Neural progenitor cell (in vitro differentiated cells): ENCODE data around the gene ZNF655. TPM values are rescaled to one million over a fixed set of nuclear protein-coding genes. Genes with fewer than 3 reads are reported as not detected.

ENCODE experiments used
- DNase-seq: peaks from one replicate; pipeline ENCODE4 v3.0.0-alpha.2; 2016; ENCODE audit warnings: low spot score
- H2AFZ ChIP-seq: fragments of 200-600 bp; sonication (generic); replicated peaks from 2 replicates; pipeline ENCODE4 v1.6.1; 2016; ENCODE audit warnings: antibody characterized with exemption
- H3F3A ChIP-seq: fragments of 200-600 bp; sonication (generic); 2 replicates; pipeline ENCODE4 v1.6.1; 2016; ENCODE audit warnings: antibody characterized with exemption, low read depth
- H3K27ac ChIP-seq: fragments of 200-600 bp; sonication (generic); 2 replicates; pipeline ENCODE4 v1.5.1; 2016; ENCODE audit warnings: mild to moderate bottlenecking
- H3K27me3 ChIP-seq: fragments of 200-600 bp; sonication (generic); 2 replicates; pipeline ENCODE4 v1.6.1; 2016; ENCODE audit warnings: mild to moderate bottlenecking, moderate library complexity
- H3K36me3 ChIP-seq: fragments of 200-600 bp; sonication (generic); 2 replicates; pipeline ENCODE4 v1.5.1; 2016
- H3K4me1 ChIP-seq: fragments of 200-600 bp; sonication (generic); 2 replicates; pipeline ENCODE4 v1.6.1; 2016; ENCODE audit warnings: mixed run types
- H3K4me2 ChIP-seq: fragments of 200-600 bp; sonication (generic); 2 replicates; pipeline ENCODE4 v1.6.1; 2016
- H3K4me3 ChIP-seq: fragments of 200-600 bp; sonication (generic); 2 replicates; pipeline ENCODE4 v1.5.1; 2016
- H3K79me2 ChIP-seq: fragments of 200-600 bp; sonication (generic); 2 replicates; pipeline ENCODE4 v1.6.1; 2016; ENCODE audit warnings: low read depth
- H3K9ac ChIP-seq: fragments of 200-600 bp; sonication (generic); 2 replicates; pipeline ENCODE4 v1.6.1; 2016
- H3K9me3 ChIP-seq: fragments of 200-600 bp; sonication (generic); 2 replicates; pipeline ENCODE4 v1.5.1; 2016; ENCODE audit warnings: low read depth
- H4K20me1 ChIP-seq: fragments of 200-600 bp; sonication (generic); 2 replicates; pipeline ENCODE4 v1.6.1; 2016; ENCODE audit warnings: low read depth
- H3K27ac Mint-ChIP-seq: 3 replicates; pipeline ENCODE4 v1.8.0; 2021; ENCODE audit warnings: mixed read lengths
- H3K27me3 Mint-ChIP-seq: 2 replicates; pipeline ENCODE4 v1.8.0; 2022; ENCODE audit warnings: low read depth, mild to moderate bottlenecking, inconsistent platforms, moderate library complexity, mixed read lengths; ENCODE audit not compliant: insufficient read depth
- H3K36me3 Mint-ChIP-seq: 3 replicates; pipeline ENCODE4 v1.8.0; 2021; ENCODE audit warnings: mixed read lengths
- H3K4me1 Mint-ChIP-seq: 3 replicates; pipeline ENCODE4 v1.8.0; 2021; ENCODE audit warnings: mixed read lengths
- H3K4me3 Mint-ChIP-seq: 3 replicates; pipeline ENCODE4 v1.8.0; 2021; ENCODE audit warnings: mild to moderate bottlenecking, moderate library complexity, mixed read lengths
- H3K9me3 Mint-ChIP-seq: 3 replicates; pipeline ENCODE4 v1.8.0; 2020; ENCODE audit warnings: mixed read lengths
- CTCF ChIP-seq: fragments of 200-600 bp; sonication (generic); IDR thresholded peaks from 2 replicates; pipeline ENCODE4 v1.5.1; 2017; ENCODE audit warnings: antibody characterized with exemption, mild to moderate bottlenecking
- EZH2 ChIP-seq: fragments of 200-600 bp; sonication (generic); IDR thresholded peaks from 2 replicates; pipeline ENCODE4 v1.6.1; 2017; ENCODE audit warnings: antibody characterized with exemption, mild to moderate bottlenecking, moderate library complexity
- EZH2phosphoT487 ChIP-seq: fragments of 200-600 bp; sonication (generic); IDR thresholded peaks from 2 replicates; pipeline ENCODE4 v1.6.1; 2017; ENCODE audit warnings: antibody characterized with exemption
- total RNA-seq: library from RNA; depleted of rRNA; stranded (reverse); fragments of >200 nt; gene quantifications from 2 replicates; pipeline ENCODE4 v1.2.3, GENCODE V29; 2015; ENCODE audit warnings: low replicate concordance

ZNF655 gene
- total RNA-seq, 1 donor from 2014 or later: 66.3 TPM

GRCh38 chr7:99599836-99600235, 41.4 kb downstream of the ZNF655 start:
- Mint-ChIP-seq H3K27me3 (peaks cover 5% of the 10 kb centered on the region), H3K27ac (no peak overlapping the region), H3K36me3 (no peaks in the 10 kb centered on the region), H3K4me3 (no peak overlapping the region), H3K4me1 (no peaks in the 10 kb centered on the region), H3K9me3 (no peaks in the 10 kb centered on the region)
- Histone ChIP-seq H3F3A (peaks cover 22% of the 10 kb centered on the region), H3K9ac (no peak overlapping the region), H3K4me2 (no peak overlapping the region), H3K36me3 (no peaks in the 10 kb centered on the region), H4K20me1 (no peaks in the 10 kb centered on the region), H3K79me2 (no peaks in the 10 kb centered on the region), H2AFZ (no peak overlapping the region), H3K9me3 (peaks cover 4% of the 10 kb centered on the region), H3K27ac (no peak overlapping the region), H3K4me3 (no peak overlapping the region), H3K27me3 (no peaks in the 10 kb centered on the region), H3K4me1 (no peaks in the 10 kb centered on the region)
- DNase-seq: no peak
- TF ChIP-seq EZH2 (no peak), CTCF (no peak), EZH2phosphoT487 (no peak)

GRCh38 chr7:99601656-99602310, 43.3 kb downstream of the ZNF655 start:
- Histone ChIP-seq H3K4me2 (no peak overlapping the region), H3K27me3 (no peaks in the 10 kb centered on the region), H3K4me1 (no peaks in the 10 kb centered on the region), H3K9ac (no peak overlapping the region), H3K27ac (no peak overlapping the region), H2AFZ (no peak overlapping the region), H3K36me3 (no peaks in the 10 kb centered on the region), H3K4me3 (no peak overlapping the region), H3K9me3 (no peaks in the 10 kb centered on the region), H3K79me2 (no peaks in the 10 kb centered on the region), H4K20me1 (no peaks in the 10 kb centered on the region), H3F3A (peaks cover 5% of the 10 kb centered on the region)
- Mint-ChIP-seq H3K4me1 (no peaks in the 10 kb centered on the region), H3K4me3 (no peak overlapping the region), H3K36me3 (no peaks in the 10 kb centered on the region), H3K9me3 (no peaks in the 10 kb centered on the region), H3K27me3 (peaks cover 6% of the 10 kb centered on the region), H3K27ac (no peak overlapping the region)
- TF ChIP-seq EZH2 (no peak), CTCF (peak; percentile 30), EZH2phosphoT487 (no peak)
- peak; percentile 11 for DNase-seq

- Histone ChIP-seq H4K20me1 (no peaks in the 10 kb centered on the region), H3K79me2 (no peaks in the 10 kb centered on the region), H3K4me1 (no peaks in the 10 kb centered on the region), H3K27me3 (peaks cover 6% of the 10 kb centered on the region), H3K9ac (no peak overlapping the region), H3K36me3 (no peaks in the 10 kb centered on the region), H2AFZ (no peak overlapping the region), H3K9me3 (no peaks in the 10 kb centered on the region), H3K27ac (no peak overlapping the region), H3K4me3 (no peak overlapping the region), H3F3A (no peaks in the 10 kb centered on the region), H3K4me2 (no peak overlapping the region)
- Mint-ChIP-seq H3K4me3 (no peak overlapping the region), H3K9me3 (no peaks in the 10 kb centered on the region), H3K36me3 (no peaks in the 10 kb centered on the region), H3K27me3 (peaks cover 6% of the 10 kb centered on the region), H3K4me1 (no peaks in the 10 kb centered on the region), H3K27ac (no peak overlapping the region)
- DNase-seq: no peak
- TF ChIP-seq EZH2phosphoT487 (no peak), CTCF (no peak), EZH2 (no peak)
Measured at GRCh38 chr7:99605527-99605926, 47.1 kb downstream of the ZNF655 start.
